GM12878 (cell line): ENCODE data around the gene NOP10. TPM values are rescaled to one million over a fixed set of nuclear protein-coding genes. Genes with fewer than 3 reads are reported as not detected.

Experiments used
- ATAC-seq: fragments of 200-7000 bp; cut with Tn5 transposase; 3 replicates; pipeline ENCODE4 v1.9.1; 2020; ENCODE audit warnings: mild to moderate bottlenecking, moderate library complexity
- BruUV-seq: library from RNA; stranded (reverse); fragments of 400-500 nt; replicated peaks from 2 replicates; lab custom pipeline; 2021; lab: Mats Ljungman, UMichigan
- CTCF ChIA-PET: fragments of 300-600 bp; sonication (Branson Sonifier 250); formaldehyde crosslinking; extraction: SDS; loops from one replicate; lab custom pipeline; 2021; ENCODE audit warnings: inconsistent platforms; lab: Yijun Ruan, JAX
- POLR2A ChIA-PET: fragments of 350-600 bp; formaldehyde crosslinking; extraction: SDS; loops from one replicate; lab custom pipeline; 2021; ENCODE audit warnings: inconsistent platforms; lab: Charles Lee
- RAD21 ChIA-PET: fragments of 300-600 bp; sonication (Branson Sonifier 250); formaldehyde crosslinking; loops from one replicate; lab custom pipeline; 2023; ENCODE audit warnings: antibody characterized with exemption; ENCODE audit not compliant: unreplicated experiment; lab: Charles Lee
- SMC1A ChIA-PET: fragments of 300-600 bp; sonication (Branson Sonifier 250); formaldehyde crosslinking; loops from one replicate; lab custom pipeline; 2023; ENCODE audit not compliant: unreplicated experiment, uncharacterized antibody; lab: Charles Lee
- DNase-seq: peaks from one replicate; pipeline ENCODE4 v3.0.0-alpha.2; 2011; ENCODE audit warnings: low read depth, low spot score
- FAIRE-seq: peaks from 3 replicates; lab custom pipeline; 2011; peaks lifted over from hg19 to GRCh38; lab: Jason Lieb, UNC
- H2AFZ ChIP-seq: 2 replicates; pipeline ENCODE4 v1.6.0; 2011; ENCODE audit warnings: low read depth, low read length, control low read depth; ENCODE audit not compliant: control insufficient read depth
- H3K27ac ChIP-seq: 2 replicates; pipeline ENCODE4 v1.5.1; 2011; ENCODE audit warnings: control low read depth; ENCODE audit not compliant: control insufficient read depth, insufficient read depth
- H3K27me3 ChIP-seq, 2 experiments: replicated peaks in 1 of 2; 2 replicates each; pipeline versions ENCODE4 v1.6.0 to v1.6.1; 2011; ENCODE audit warnings: low read length in 1 of 2; ENCODE audit not compliant: control insufficient read depth in 2 of 2, insufficient read depth in 2 of 2
- H3K36me3 ChIP-seq, 2 experiments: 2 replicates each; pipeline ENCODE4 v1.5.1; 2011; ENCODE audit warnings: low read length in 1 of 2; ENCODE audit not compliant: control insufficient read depth in 2 of 2, insufficient read depth in 2 of 2
- H3K4me1 ChIP-seq: 2 replicates; pipeline ENCODE4 v1.6.1; 2011; ENCODE audit warnings: mild to moderate bottlenecking, low read length, moderate library complexity, mixed read lengths; ENCODE audit not compliant: control insufficient read depth, insufficient read depth
- H3K4me2 ChIP-seq: 2 replicates; pipeline ENCODE4 v1.6.0; 2011; ENCODE audit warnings: control low read depth; ENCODE audit not compliant: control insufficient read depth, insufficient read depth
- H3K4me3 ChIP-seq: fragments of 200-600 bp; sonication (generic); 2 replicates; pipeline ENCODE4 v1.5.1; 2016
- H3K79me2 ChIP-seq: 2 replicates; pipeline ENCODE4 v1.6.0; 2011; ENCODE audit warnings: low read length; ENCODE audit not compliant: control insufficient read depth, insufficient read depth
- H3K9ac ChIP-seq: 2 replicates; pipeline ENCODE4 v1.8.0; 2011; ENCODE audit warnings: low read length, control low read depth, mixed read lengths; ENCODE audit not compliant: control insufficient read depth, insufficient read depth
- H3K9me3 ChIP-seq: replicated peaks from 3 replicates; pipeline ENCODE4 v1.5.1; 2011; ENCODE audit warnings: mild to moderate bottlenecking, low read length; ENCODE audit not compliant: control insufficient read depth, insufficient read depth
- H4K20me1 ChIP-seq: 2 replicates; pipeline ENCODE4 v1.6.0; 2011; ENCODE audit not compliant: control insufficient read depth, insufficient read depth
- JUND ChIP-seq: IDR thresholded peaks from 2 replicates; pipeline ENCODE4 v1.6.1; 2012; ENCODE audit warnings: low read depth, mild to moderate bottlenecking, low read length, improper control_type of control experiment, moderate library complexity
- SMAD5 ChIP-seq: IDR thresholded peaks from 2 replicates; pipeline ENCODE4 v1.6.1; 2016; ENCODE audit warnings: antibody characterized with exemption, low read depth
- SREBF1 ChIP-seq: IDR thresholded peaks from 2 replicates; pipeline ENCODE4 v1.6.1; 2012; ENCODE audit warnings: mild to moderate bottlenecking, low read length
- ZSCAN29 ChIP-seq: fragments of 450-650 bp; IDR thresholded peaks from 2 replicates; pipeline ENCODE4 v1.6.1; 2017; ENCODE audit warnings: mild to moderate bottlenecking, moderate library complexity
- WGBS: methylation state at CpG from one replicate; pipeline ENCODE4 v1.1.6; 2016; ENCODE audit warnings: low lambda C conversion rate; ENCODE audit not compliant: insufficient replicate concordance, insufficient coverage; ENCODE audit errors: missing lambda C conversion rate; 5-methylcytosine and 5-hydroxymethylcytosine counted together
- in situ Hi-C: fragments of 300-500 bp; cut with MboI; formaldehyde crosslinking; loops from 9 replicates; pipeline ENCODE4 v1.14.3; 2018; ENCODE audit warnings: mixed read lengths
- intact Hi-C: fragments of 100-400 bp; cut with micrococcal nuclease; formaldehyde crosslinking; loops from one replicate; pipeline ENCODE4 v1.14.2; 2022; ENCODE audit not compliant: unreplicated experiment
- polyA plus RNA-seq, 11 experiments: library from polyadenylated mRNA; depleted of rRNA in 4 of 11; unstranded in 6 of 11; stranded (reverse) in 5 of 11; fragments of >200 nt; fragmentation: Nextera tagmentation in 4 of 11; fragmentation: Illumina TruSeq in 1 of 11; extraction: Ambion mirVana in 4 of 11; extraction: Trizol in 1 of 11; gene quantifications; 1 replicate in 1 of 11; 2 replicates in 10 of 11; pipeline versions ENCODE4 v1.2.1 to v1.2.3, GENCODE V29; 2011 to 2016; ENCODE audit warnings: inconsistent platforms in 2 of 11, missing spikeins in 2 of 11, low read depth in 1 of 11
- total RNA-seq, 4 experiments: library from RNA; depleted of rRNA in 3 of 4; stranded (reverse); fragments of >200 nt in 3 of 4; fragmentation: Illumina TruSeq in 1 of 4; extraction: Trizol in 1 of 4; gene quantifications; 2 replicates each; pipeline versions ENCODE4 v1.2.1 to v1.2.3, GENCODE V29; 2013 to 2021
- TF ChIP-seq, protein P1 (sequence below): fragments of 450-650 bp; IDR thresholded peaks from 2 replicates; pipeline ENCODE4 v1.6.1; 2016; ENCODE audit warnings: mild to moderate bottlenecking

NOP10 gene
- total and polyA plus RNA-seq, 10 of the 15 experiments (the other 5 are each of a cell fraction or from before 2014, with no cell fraction given) = 225 to 1,778 (median 537) TPM

DNA sequence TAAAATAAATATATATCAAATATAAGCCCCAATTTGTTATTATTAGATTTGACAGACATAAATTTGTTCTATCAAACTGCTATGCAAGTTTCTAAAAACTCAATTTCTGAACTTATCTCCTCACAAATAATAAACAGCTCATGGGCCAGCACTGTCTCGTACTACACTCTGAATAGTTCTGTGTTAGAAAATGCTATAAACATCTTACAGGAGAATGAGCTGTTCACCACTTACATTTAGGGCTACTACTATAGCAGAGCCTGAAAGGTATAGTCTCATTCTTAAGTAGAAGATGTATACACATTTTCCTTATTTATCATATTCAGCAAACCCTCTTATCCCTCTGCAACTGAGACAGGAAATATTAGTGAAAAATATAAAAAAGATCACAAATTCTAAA lies 18.0 kb downstream of the NOP10 start:
- RAD21 ChIA-PET = interaction anchor here (0.5 to 6.6 kb wide), 6 partner anchors 9 to 215 kb away, joined by 3 to 57 read pairs (median 4); partner anchors contain the start of gene SLC12A6
- CTCF ChIA-PET = interaction anchor here (1.3 to 2.8 kb wide), 5 partner anchors 8 to 83 kb away, joined by 5 to 10 read pairs (median 7); partner anchors contain the start of genes NOP10 and NUTM1
- Histone ChIP-seq H3K9ac (no peak overlapping the region; the same call in 1 of the 2 replicates), H2AFZ (no peak overlapping the region), H3K36me3 (no peaks in the 10 kb centered on the region; a peak in 1 of 4 replicates), H3K27me3 (no peaks in the 10 kb centered on the region), H3K4me3 (0 out of 2 replicates have a peak overlapping the region, but pooled peaks have one; percentile 29), H4K20me1 (no peaks in the 10 kb centered on the region), H3K4me2 (peak overlapping the region; percentile 52), H3K79me2 (peaks cover 84% of the 10 kb centered on the region), H3K9me3 (no peaks in the 10 kb centered on the region; the same call in 2 of the 3 replicates), H3K4me1 (peaks cover 26% of the 10 kb centered on the region), H3K27ac (peak overlapping the region; percentile 75)
- FAIRE-seq (no peak), DNase-seq (no peak), ATAC-seq (peak; percentile 14; the same call in 1 of the 3 replicates)
- SMC1A ChIA-PET = interaction anchor here (1.4 to 6.8 kb wide), 6 partner anchors 7 to 81 kb away, joined by 3 to 107 read pairs (median 8); partner anchors contain the start of genes NOP10, NUTM1 and SLC12A6
- WGBS = 68% methylated on average over 1 of the region's 1 CpG
- POLR2A ChIA-PET = interaction anchor here (1.3 to 3.3 kb wide), 3 partner anchors 8 to 12 kb away, joined by 4 to 26 read pairs (median 4); partner anchors contain the start of gene SLC12A6
- in situ Hi-C loops (no loop called here), intact Hi-C loops (loop anchor here (5.0 kb wide), 1 partner anchor 42 kb away; the partner anchor contains the start of gene LPCAT4)
- no TSS peak for BruUV-seq
- TF ChIP-seq SMAD5 (no peak), SREBF1 (no peak), ZSCAN29 (no peak), JUND (no peak)
- TF ChIP-seq, protein P1, sequence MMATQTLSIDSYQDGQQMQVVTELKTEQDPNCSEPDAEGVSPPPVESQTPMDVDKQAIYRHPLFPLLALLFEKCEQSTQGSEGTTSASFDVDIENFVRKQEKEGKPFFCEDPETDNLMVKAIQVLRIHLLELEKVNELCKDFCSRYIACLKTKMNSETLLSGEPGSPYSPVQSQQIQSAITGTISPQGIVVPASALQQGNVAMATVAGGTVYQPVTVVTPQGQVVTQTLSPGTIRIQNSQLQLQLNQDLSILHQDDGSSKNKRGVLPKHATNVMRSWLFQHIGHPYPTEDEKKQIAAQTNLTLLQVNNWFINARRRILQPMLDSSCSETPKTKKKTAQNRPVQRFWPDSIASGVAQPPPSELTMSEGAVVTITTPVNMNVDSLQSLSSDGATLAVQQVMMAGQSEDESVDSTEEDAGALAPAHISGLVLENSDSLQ = no peak
